GM21515 (cell line): ENCODE measurements around the gene CHADL.
A peak's percentile ranks its signal among the peaks of the same experiment; 100 is the strongest.
"Not testable (repeated sequence)": the region's sequence is repeated elsewhere in the genome, so short reads cannot be mapped to it uniquely, and the experiment has no call there.

Experiments
- ATAC-seq: cut with Tn5 transposase; IDR thresholded peaks from one replicate; pipeline ENCODE4 v1.9.1; 2021; ENCODE audit not compliant: unreplicated experiment

CHADL gene

DNA sequence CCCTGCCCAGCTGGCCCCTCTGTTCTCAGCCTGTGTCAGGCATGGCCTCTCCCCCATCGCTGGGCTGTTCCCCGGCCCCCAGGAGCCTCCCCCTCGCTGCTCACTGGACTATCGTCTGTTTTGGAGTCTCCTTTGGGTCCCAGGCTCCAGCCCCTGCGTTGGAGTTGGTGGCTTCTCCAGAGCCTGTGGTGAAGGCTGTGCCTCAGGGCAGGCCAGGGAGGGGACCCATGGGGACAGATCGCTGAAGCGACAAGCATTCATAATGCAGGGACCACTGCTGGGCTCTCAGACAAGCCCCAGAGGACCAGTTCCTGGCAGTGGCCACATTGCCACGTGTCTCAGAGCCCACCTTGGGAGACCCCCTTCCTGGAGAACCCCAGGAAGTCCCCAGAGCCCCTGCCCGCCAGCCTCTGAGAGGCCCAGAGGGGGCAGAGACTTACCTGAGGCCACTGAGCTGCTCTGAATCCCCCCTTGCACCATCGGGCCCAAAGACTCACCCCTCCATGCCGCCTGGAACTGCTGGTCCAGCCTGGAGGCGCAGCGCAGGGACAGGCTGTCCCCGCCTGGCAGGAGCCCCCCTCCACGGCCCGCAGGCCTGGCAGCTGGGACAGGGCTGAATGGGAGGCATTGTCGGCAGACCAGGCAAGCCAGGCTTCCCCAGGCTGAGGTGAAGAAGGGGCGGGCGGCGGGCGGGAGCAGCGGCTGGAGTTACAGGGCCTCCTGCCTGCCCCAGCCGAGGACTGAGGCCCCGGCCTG lies at the start of gene CHADL:
TSS of gene CHADL (minus strand) at position 555 of the 756 bp plus-strand sequence. CDS start at position 505, 50 bp downstream.
- no peak for ATAC-seq

DNA sequence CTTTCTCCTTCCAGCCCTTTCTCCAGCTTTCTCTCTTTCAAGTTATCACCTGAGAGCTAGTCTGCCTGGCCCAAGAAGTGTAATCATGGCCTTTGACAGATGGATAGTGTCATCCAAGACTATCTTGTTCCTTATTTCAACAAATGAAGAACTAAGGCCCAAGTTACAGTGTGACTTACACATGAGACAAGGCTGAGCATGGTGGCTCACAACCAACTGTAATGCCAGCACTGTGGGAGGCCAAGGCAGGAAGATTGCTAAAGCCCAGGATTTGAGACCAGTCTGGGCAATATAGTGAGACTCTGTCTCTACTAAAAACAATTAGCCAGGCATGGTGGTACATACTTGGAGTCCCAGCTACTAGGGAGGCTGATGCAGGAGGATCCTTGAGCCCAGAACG lies 48.9 kb upstream of the CHADL start:
- ATAC-seq, result no peak

- no peak for ATAC-seq
Observed at GRCh38 chr22:41288245-41288946, 47.7 kb upstream of the CHADL start.

DNA sequence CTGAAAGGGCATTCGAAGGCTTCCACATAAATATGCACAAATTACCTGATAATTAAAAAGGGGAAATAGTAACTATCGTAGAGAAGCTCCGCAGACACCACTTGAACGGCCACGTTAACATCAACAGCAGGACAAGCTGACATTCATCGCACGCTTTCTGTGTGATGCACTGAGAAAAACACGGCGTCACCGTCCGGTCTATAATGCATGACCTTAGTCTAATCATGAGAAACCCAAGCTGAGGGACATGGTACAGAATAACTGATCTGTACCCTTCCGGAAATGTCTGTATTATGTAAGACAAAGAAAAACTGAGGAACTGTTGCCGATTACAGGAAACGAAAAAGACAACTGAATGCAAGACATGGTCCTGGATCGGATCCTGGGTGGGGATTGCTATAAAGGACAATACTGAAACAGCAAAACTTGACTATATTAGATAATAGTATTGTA lies 45.9 kb upstream of the CHADL start:
- peak; percentile 19 for ATAC-seq

- peak; percentile 88 for ATAC-seq
Observed at GRCh38 chr22:41285820-41286638, 45.3 kb upstream of the CHADL start, which contains the start of gene RANGAP1. Gene RANGAP1 (minus strand): TSS chr22:41286187. CDS start chr22:41281044, 5,143 bp downstream.

DNA sequence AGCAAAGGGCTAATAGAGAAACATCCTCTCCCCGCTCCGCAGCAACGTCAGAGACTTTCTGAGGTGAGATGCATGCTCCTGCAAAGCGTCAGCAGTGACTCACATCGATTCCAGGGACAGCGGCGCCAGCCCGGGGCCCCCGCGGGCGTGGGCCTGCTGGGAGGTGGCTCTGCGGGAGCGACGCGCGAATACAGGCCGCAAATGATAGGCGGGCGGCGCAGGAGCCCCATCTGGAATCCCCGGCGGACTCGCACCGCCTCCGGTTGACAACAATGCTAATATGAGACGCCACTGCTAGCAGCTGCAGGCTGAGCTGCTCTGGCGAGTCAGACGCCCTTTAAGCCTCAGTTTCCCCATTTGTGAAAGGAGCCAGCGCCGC lies 44.7 kb upstream of the CHADL start:
- peak; percentile 9 for ATAC-seq

GRCh38 chr22:41284465-41284864 lies 43.7 kb upstream of the CHADL start:
- ATAC-seq, result no peak

DNA sequence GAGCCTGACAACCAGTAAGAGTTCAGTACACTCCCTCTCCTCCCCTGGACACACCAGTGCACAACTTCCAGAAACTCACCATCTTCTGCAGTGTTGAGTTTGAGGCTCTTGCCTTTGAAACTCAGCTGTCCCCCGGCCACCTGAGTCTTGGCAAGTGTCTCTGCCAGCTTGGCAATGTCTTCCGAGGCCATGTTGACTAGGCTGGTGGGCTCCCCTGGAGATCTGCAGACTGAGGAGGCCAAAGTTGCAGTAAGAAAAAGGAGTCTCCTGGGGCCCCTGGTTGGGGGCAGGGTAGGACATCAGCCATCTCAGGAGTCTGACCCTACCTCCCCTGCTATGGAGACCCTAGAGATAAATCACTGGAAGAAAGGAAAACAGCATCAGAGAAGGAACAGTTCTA lies 40.1 kb upstream of the CHADL start:
- no peak for ATAC-seq

- ATAC-seq, result no peak
Observed at GRCh38 chr22:41280065-41280464, 39.3 kb upstream of the CHADL start.

GRCh38 chr22:41274856-41275255 lies 34.1 kb upstream of the CHADL start:
- no peak for ATAC-seq

- ATAC-seq, result no peak
Observed at GRCh38 chr22:41273128-41273527, 32.4 kb upstream of the CHADL start.

- no peak for ATAC-seq
Observed at GRCh38 chr22:41271787-41272186, 31.1 kb upstream of the CHADL start.

GRCh38 chr22:41267958-41268357 lies 27.2 kb upstream of the CHADL start:
- no peak for ATAC-seq

GRCh38 chr22:41264408-41264941 lies 23.7 kb upstream of the CHADL start:
- no peak for ATAC-seq

GRCh38 chr22:41263704-41264103 lies 23.0 kb upstream of the CHADL start:
- no peak for ATAC-seq

- no peak for ATAC-seq
Observed at GRCh38 chr22:41262250-41262765, 21.6 kb upstream of the CHADL start.

GRCh38 chr22:41261541-41262249 lies 21.0 kb upstream of the CHADL start:
- no peak for ATAC-seq

- ATAC-seq, result no peak
Observed at GRCh38 chr22:41260871-41261270, 20.1 kb upstream of the CHADL start.

DNA sequence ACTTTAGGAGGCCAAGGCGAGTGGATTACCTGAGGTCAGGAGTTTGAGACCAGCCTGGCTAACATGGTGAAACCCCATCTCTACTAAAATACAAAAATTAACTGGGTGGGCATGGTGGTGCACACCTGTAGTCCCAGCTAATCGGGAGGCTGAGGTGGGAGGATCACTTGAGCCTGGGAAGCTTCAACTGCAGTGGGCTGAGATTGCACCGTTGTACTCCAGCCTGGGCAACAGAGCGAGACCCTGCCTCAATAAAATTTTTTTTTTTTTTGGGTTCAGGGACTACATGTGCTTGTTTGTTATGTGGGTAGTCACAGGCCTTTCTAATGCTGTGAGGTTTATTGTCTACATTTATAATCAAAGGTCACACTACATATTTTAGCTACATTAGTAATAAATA lies 19.0 kb upstream of the CHADL start:
- ATAC-seq, result not testable (repeated sequence)

- no peak for ATAC-seq
Observed at GRCh38 chr22:41257696-41258095, 17.0 kb upstream of the CHADL start.
